WERI-Rb-1 (cell line): Measurements from ENCODE around the gene GAA.

Experiments
- DNase-seq: peaks from one replicate; pipeline ENCODE4 v3.0.0-alpha.2; 2020
- H3K27ac ChIP-seq: fragments of 250-450 bp; sonication (Bioruptor Pico); 2 replicates; pipeline ENCODE4 v1.5.1; 2020; ENCODE audit warnings: mild to moderate bottlenecking, moderate library complexity
- H3K27me3 ChIP-seq: fragments of 250-450 bp; sonication (Bioruptor Pico); 2 replicates; pipeline ENCODE4 v1.5.1; 2021; ENCODE audit warnings: mild to moderate bottlenecking, low read depth, moderate library complexity; ENCODE audit not compliant: insufficient read depth, severe bottlenecking
- H3K36me3 ChIP-seq: fragments of 250-450 bp; sonication (Bioruptor Pico); 2 replicates; pipeline ENCODE4 v1.5.1; 2020; ENCODE audit warnings: mild to moderate bottlenecking, moderate library complexity
- H3K4me3 ChIP-seq: 2 replicates; pipeline ENCODE4 v1.5.1; 2011; ENCODE audit warnings: low read depth, mild to moderate bottlenecking, control low read depth, low read length
- H3K9me3 ChIP-seq: fragments of 250-450 bp; sonication (Bioruptor Pico); 2 replicates; pipeline ENCODE4 v1.5.1; 2021; ENCODE audit warnings: mild to moderate bottlenecking, moderate library complexity; ENCODE audit not compliant: severe bottlenecking
- TF ChIP-seq, protein P1 (sequence below): IDR thresholded peaks from 2 replicates; pipeline ENCODE4 v1.5.1; 2011; ENCODE audit warnings: low read depth, mild to moderate bottlenecking, control low read depth, inconsistent platforms, low read length

Gene GAA

GRCh38 chr17:80124351-80124981, 23.1 kb downstream of the GAA start:
- TF ChIP-seq, protein P1, sequence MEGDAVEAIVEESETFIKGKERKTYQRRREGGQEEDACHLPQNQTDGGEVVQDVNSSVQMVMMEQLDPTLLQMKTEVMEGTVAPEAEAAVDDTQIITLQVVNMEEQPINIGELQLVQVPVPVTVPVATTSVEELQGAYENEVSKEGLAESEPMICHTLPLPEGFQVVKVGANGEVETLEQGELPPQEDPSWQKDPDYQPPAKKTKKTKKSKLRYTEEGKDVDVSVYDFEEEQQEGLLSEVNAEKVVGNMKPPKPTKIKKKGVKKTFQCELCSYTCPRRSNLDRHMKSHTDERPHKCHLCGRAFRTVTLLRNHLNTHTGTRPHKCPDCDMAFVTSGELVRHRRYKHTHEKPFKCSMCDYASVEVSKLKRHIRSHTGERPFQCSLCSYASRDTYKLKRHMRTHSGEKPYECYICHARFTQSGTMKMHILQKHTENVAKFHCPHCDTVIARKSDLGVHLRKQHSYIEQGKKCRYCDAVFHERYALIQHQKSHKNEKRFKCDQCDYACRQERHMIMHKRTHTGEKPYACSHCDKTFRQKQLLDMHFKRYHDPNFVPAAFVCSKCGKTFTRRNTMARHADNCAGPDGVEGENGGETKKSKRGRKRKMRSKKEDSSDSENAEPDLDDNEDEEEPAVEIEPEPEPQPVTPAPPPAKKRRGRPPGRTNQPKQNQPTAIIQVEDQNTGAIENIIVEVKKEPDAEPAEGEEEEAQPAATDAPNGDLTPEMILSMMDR = peak; percentile 94
- DNase-seq = peak; percentile 94
- Histone ChIP-seq H3K27me3 (no peaks in the 10 kb centered on the region), H3K27ac (peak overlapping the region; percentile 57), H3K4me3 (no peak overlapping the region), H3K36me3 (peaks cover 1% of the 10 kb centered on the region; the same call in 1 of the 2 replicates), H3K9me3 (no peaks in the 10 kb centered on the region)

- TF ChIP-seq, protein P1 = no peak
- no peaks in the 10 kb centered on the region for H3K9me3 ChIP-seq
- no peak for DNase-seq
- H3K27ac ChIP-seq = no peak overlapping the region
- H3K36me3 ChIP-seq = no peaks in the 10 kb centered on the region
- H3K27me3 ChIP-seq = no peaks in the 10 kb centered on the region
- H3K4me3 ChIP-seq = no peak overlapping the region
Observed at GRCh38 chr17:80125656-80126448, 24.5 kb downstream of the GAA start.

DNA sequence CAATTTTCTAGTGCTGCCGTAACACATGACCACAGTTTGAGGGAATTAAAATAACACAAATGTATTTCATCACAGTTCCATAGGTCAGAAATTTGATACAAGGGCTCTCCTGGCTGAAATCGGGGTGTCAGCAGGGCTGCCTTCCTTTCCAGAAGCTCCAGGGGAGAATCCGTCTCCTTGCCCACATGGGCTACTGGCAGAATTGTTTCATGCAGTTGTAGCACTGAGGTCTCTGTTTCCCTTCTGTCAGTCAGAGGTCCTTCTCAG, 25.0 kb downstream of the GAA start:
- Histone ChIP-seq H3K9me3 (no peaks in the 10 kb centered on the region), H3K27me3 (no peaks in the 10 kb centered on the region), H3K4me3 (no peak overlapping the region), H3K27ac (no peak overlapping the region), H3K36me3 (no peaks in the 10 kb centered on the region)
- no peak for DNase-seq
- TF ChIP-seq, protein P1 = no peak

DNA sequence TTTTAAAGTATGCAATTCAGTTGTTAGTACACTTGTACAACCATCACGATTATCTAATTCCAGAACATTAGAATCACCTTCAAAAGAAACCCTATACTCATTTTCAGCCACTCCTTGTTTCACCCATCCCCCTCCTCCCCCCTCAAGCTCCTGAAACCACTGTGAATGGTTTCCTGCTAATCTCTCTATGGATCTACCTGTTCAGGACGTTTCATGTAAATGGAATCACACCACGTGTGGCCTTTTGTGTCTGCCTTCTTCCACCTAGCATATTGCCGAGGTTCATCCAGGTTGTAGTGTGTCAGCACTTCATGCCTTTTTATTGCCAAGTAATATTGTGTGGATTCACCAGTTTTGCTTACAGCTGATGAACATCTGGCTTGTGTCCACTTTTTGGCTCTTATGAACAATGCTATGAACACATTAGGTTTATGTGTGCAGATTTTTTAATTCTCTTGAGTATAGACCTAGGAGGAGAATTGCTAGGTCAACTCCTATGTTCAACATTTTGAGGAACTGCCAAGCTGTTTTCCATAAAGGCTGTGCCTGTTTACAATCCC, 27.7 kb downstream of the GAA start:
- H3K36me3 ChIP-seq = peaks cover 15% of the 10 kb centered on the region
- H3K27ac ChIP-seq = no peak overlapping the region
- peak; percentile 9 for DNase-seq
- no peaks in the 10 kb centered on the region for H3K27me3 ChIP-seq
- H3K9me3 ChIP-seq = no peaks in the 10 kb centered on the region
- H3K4me3 ChIP-seq = no peak overlapping the region
- TF ChIP-seq, protein P1 = no peak

DNA sequence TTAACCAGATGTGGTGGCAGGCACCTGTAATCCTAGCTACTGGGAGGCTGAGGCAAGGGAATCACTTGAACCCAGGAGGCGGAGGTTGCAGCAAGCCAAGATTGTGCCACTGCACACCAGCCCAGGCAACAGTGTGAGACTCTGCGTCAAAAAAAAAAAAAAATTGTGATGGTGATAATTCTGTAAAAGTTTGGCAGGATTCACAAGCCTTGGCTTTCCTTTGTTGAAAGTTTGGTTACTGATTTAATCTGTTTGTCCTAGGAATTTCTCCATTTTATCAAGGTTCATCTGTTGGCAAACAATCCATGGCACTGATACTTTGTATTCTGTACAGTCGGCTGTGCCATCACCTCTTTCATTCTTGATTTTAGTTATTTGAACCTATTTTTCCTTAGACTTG, 29.6 kb downstream of the GAA start:
- Histone ChIP-seq H3K27ac (no peak overlapping the region), H3K9me3 (no peaks in the 10 kb centered on the region), H3K27me3 (no peaks in the 10 kb centered on the region), H3K4me3 (no peak overlapping the region), H3K36me3 (peaks cover 34% of the 10 kb centered on the region)
- TF ChIP-seq, protein P1 = no peak
- DNase-seq = no peak
